DMS153 (cell line): ENCODE measurements around the gene APRT.

Source experiments
- DNase-seq: peaks from one replicate; lab custom pipeline; 2025; lab: John Stamatoyannopoulos, UW

Gene APRT

GRCh38 chr16:88811769-88812512 is at the start of gene APRT:
TSS of gene APRT (minus strand) at chr16:88811928. CDS start at chr16:88811899, 29 bp downstream.
- peak; percentile 82 for DNase-seq

GRCh38 chr16:88861359-88861758 is 49.6 kb upstream of the APRT start:
- DNase-seq: no peak

- DNase-seq: no peak
Measured at GRCh38 chr16:88859381-88860091, 47.8 kb upstream of the APRT start.

- DNase-seq: no peak
Measured at GRCh38 chr16:88857728-88858339, 46.1 kb upstream of the APRT start.

- DNase-seq: peak; percentile 87
Measured at GRCh38 chr16:88856828-88857727, 45.4 kb upstream of the APRT start, which contains the start of the genes GALNS and TRAPPC2L. TSS of gene GALNS (minus strand) at chr16:88856947. CDS start at chr16:88856877, 70 bp downstream. TSS of gene TRAPPC2L (plus strand) at chr16:88857127. CDS start at chr16:88857151, 24 bp downstream.

GRCh38 chr16:88856122-88856827 is 44.5 kb upstream of the APRT start:
- no peak for DNase-seq

- no peak for DNase-seq
Measured at GRCh38 chr16:88855736-88856121, 44.0 kb upstream of the APRT start.

GRCh38 chr16:88855176-88855575 is 43.4 kb upstream of the APRT start:
- no peak for DNase-seq

GRCh38 chr16:88854306-88855111 is 42.8 kb upstream of the APRT start:
- DNase-seq: no peak

GRCh38 chr16:88853325-88853941 is 41.7 kb upstream of the APRT start:
- DNase-seq: no peak

- no peak for DNase-seq
Measured at GRCh38 chr16:88851616-88852015, 39.9 kb upstream of the APRT start.

GRCh38 chr16:88850531-88851199 is 38.9 kb upstream of the APRT start:
- DNase-seq: no peak

- no peak for DNase-seq
Measured at GRCh38 chr16:88848557-88848956, 36.8 kb upstream of the APRT start.

GRCh38 chr16:88847654-88848053 is 35.9 kb upstream of the APRT start:
- DNase-seq: no peak

- DNase-seq: no peak
Measured at GRCh38 chr16:88846088-88846487, 34.4 kb upstream of the APRT start.

- DNase-seq: no peak
Measured at GRCh38 chr16:88844419-88845036, 32.8 kb upstream of the APRT start.

GRCh38 chr16:88843256-88843655 is 31.5 kb upstream of the APRT start:
- DNase-seq: no peak

- no peak for DNase-seq
Measured at GRCh38 chr16:88842806-88843205, 31.1 kb upstream of the APRT start.

- DNase-seq: no peak
Measured at GRCh38 chr16:88842308-88842756, 30.6 kb upstream of the APRT start.
